ENCODE measurements around the gene CIC. TPM values are rescaled to one million over a fixed set of nuclear protein-coding genes. Genes with fewer than 3 reads are reported as not detected.

Gene CIC
- polyA plus RNA-seq, 1 donor (not counting 4 experiments of a cell fraction or from before 2014, with no cell fraction given), result 3.1 TPM

- Histone ChIP-seq H3K4me1 (ENCODE audit: control insufficient read depth, extremely low read depth, insufficient read depth, low read length) (no peaks in the 10 kb centered on the region), H3K9ac (ENCODE audit: control insufficient read depth, extremely low read depth, insufficient read depth, low read length) (no peak overlapping the region), H3K27ac (ENCODE audit: control insufficient read depth, insufficient read depth, low read length) (no peak overlapping the region), H2AFZ (ENCODE audit: control insufficient read depth, low read length) (no peak overlapping the region), H3K27me3 (ENCODE audit: control insufficient read depth, extremely low read depth, insufficient read depth, low read length) (peaks cover 33% of the 10 kb centered on the region), H3K36me3 (ENCODE audit: control insufficient read depth in 2 of 2, extremely low read depth in 1 of 2, insufficient read depth in 2 of 2, low read length in 2 of 2) (no peaks in the 10 kb centered on the region), H4K20me1 (ENCODE audit: control insufficient read depth, extremely low read depth, insufficient read depth, low read length) (no peaks in the 10 kb centered on the region), H3K4me2 (ENCODE audit: control insufficient read depth, extremely low read depth, insufficient read depth, low read depth, low read length) (no peak overlapping the region), H3K9me3 (ENCODE audit: control insufficient read depth, low read depth, low read length) (no peaks in the 10 kb centered on the region), H3K9me1 (ENCODE audit: control insufficient read depth, extremely low read depth, insufficient read depth, low read length) (no peaks in the 10 kb centered on the region), H3K79me2 (ENCODE audit: control insufficient read depth, insufficient read depth, low read length) (no peaks in the 10 kb centered on the region), H3K4me3 (ENCODE audit: control insufficient read depth in 2 of 3, extremely low read depth in 1 of 3, insufficient read depth in 2 of 3, low read depth in 1 of 3, low read length in 3 of 3) (no peak overlapping the region)
- dilution Hi-C loops (cut with MboI; ENCODE audit: extremely low pct_ligation_motif_present, low sequenced_read_pairs), result no loop called here
- DNase-seq (ENCODE audit: low read depth, low spot score) (no peak), FAIRE-seq (no peak)
- TF ChIP-seq CTCF (optimal IDR thresholded peaks at IDR 0.05 in 1 of 3, IDR thresholded peaks at IDR 0.05 in 1 of 3, conservative IDR thresholded peaks at IDR 0.05 in 1 of 3; ENCODE audit: extremely low read depth in 1 of 3, insufficient read depth in 2 of 3, low read length in 3 of 3) (no peak), EZH2 (IDR thresholded peaks at IDR 0.05; ENCODE audit: low read length) (no peak)
Measured at GRCh38 chr19:42317535-42317934, 48.5 kb downstream of the CIC start.

GRCh38 chr19:42322305-42322704 lies 53.3 kb downstream of the CIC start:
- H3K9me1 ChIP-seq (ENCODE audit: control insufficient read depth, extremely low read depth, insufficient read depth, low read length), result no peaks in the 10 kb centered on the region
- H3K9me3 ChIP-seq (ENCODE audit: control insufficient read depth, low read depth, low read length), result no peaks in the 10 kb centered on the region
- peaks cover 12% of the 10 kb centered on the region for H3K79me2 ChIP-seq (ENCODE audit: control insufficient read depth, insufficient read depth, low read length)
- H3K9ac ChIP-seq (ENCODE audit: control insufficient read depth, extremely low read depth, insufficient read depth, low read length), result no peak overlapping the region
- H3K27me3 ChIP-seq (ENCODE audit: control insufficient read depth, extremely low read depth, insufficient read depth, low read length), result peaks cover 27% of the 10 kb centered on the region
- no peak overlapping the region for H3K4me3 ChIP-seq (ENCODE audit: control insufficient read depth in 2 of 3, extremely low read depth in 1 of 3, insufficient read depth in 2 of 3, low read depth in 1 of 3, low read length in 3 of 3)
- H3K4me2 ChIP-seq (ENCODE audit: control insufficient read depth, extremely low read depth, insufficient read depth, low read depth, low read length), result no peak overlapping the region
- no peak for TF ChIP-seq EZH2 (IDR thresholded peaks at IDR 0.05; ENCODE audit: low read length)
- no peak for TF ChIP-seq CTCF (optimal IDR thresholded peaks at IDR 0.05 in 1 of 3, IDR thresholded peaks at IDR 0.05 in 1 of 3, conservative IDR thresholded peaks at IDR 0.05 in 1 of 3; ENCODE audit: extremely low read depth in 1 of 3, insufficient read depth in 2 of 3, low read length in 3 of 3)
- H3K4me1 ChIP-seq (ENCODE audit: control insufficient read depth, extremely low read depth, insufficient read depth, low read length), result peaks cover 14% of the 10 kb centered on the region
- H3K27ac ChIP-seq (ENCODE audit: control insufficient read depth, insufficient read depth, low read length), result no peak overlapping the region
- dilution Hi-C loops (cut with MboI; ENCODE audit: extremely low pct_ligation_motif_present, low sequenced_read_pairs), result no loop called here
- no peaks in the 10 kb centered on the region for H4K20me1 ChIP-seq (ENCODE audit: control insufficient read depth, extremely low read depth, insufficient read depth, low read length)
- no peaks in the 10 kb centered on the region for H3K36me3 ChIP-seq (ENCODE audit: control insufficient read depth in 2 of 2, extremely low read depth in 1 of 2, insufficient read depth in 2 of 2, low read length in 2 of 2)
- DNase-seq (ENCODE audit: low read depth, low spot score), result no peak
- no peak overlapping the region for H2AFZ ChIP-seq (ENCODE audit: control insufficient read depth, low read length)
- no peak for FAIRE-seq
